Hepatocyte (in vitro differentiated cells): Measurements from ENCODE around the gene ETNPPL. TPM values are rescaled to one million over a fixed set of nuclear protein-coding genes. Genes with fewer than 3 reads are reported as not detected.

ENCODE experiments used
- DNase-seq: peaks from one replicate; pipeline ENCODE4 v3.0.0-alpha.2; 2016; ENCODE audit warnings: low spot score
- H2AFZ ChIP-seq: fragments of 200-600 bp; sonication (generic); 2 replicates; pipeline ENCODE4 v1.6.0; 2016; ENCODE audit warnings: antibody characterized with exemption, mild to moderate bottlenecking
- H3K27ac ChIP-seq: fragments of 200-600 bp; sonication (generic); 2 replicates; pipeline ENCODE4 v1.5.1; 2016; ENCODE audit warnings: mild to moderate bottlenecking
- H3K27me3 ChIP-seq: fragments of 200-600 bp; sonication (generic); 2 replicates; pipeline ENCODE4 v1.6.1; 2016
- H3K36me3 ChIP-seq: fragments of 200-600 bp; sonication (generic); replicated peaks from 2 replicates; pipeline ENCODE4 v1.5.1; 2016; ENCODE audit warnings: low read depth; ENCODE audit not compliant: insufficient read depth
- H3K4me1 ChIP-seq: fragments of 200-600 bp; sonication (generic); 2 replicates; pipeline ENCODE4 v1.5.1; 2016; ENCODE audit warnings: mild to moderate bottlenecking, moderate library complexity; ENCODE audit not compliant: insufficient read depth
- H3K4me2 ChIP-seq: fragments of 200-600 bp; sonication (generic); 2 replicates; pipeline ENCODE4 v1.6.0; 2016
- H3K4me3 ChIP-seq: fragments of 200-600 bp; sonication (generic); 2 replicates; pipeline ENCODE4 v1.5.1; 2016; ENCODE audit warnings: mild to moderate bottlenecking
- H3K79me2 ChIP-seq: fragments of 200-600 bp; sonication (generic); 2 replicates; pipeline ENCODE4 v1.6.0; 2017; ENCODE audit warnings: mild to moderate bottlenecking
- H3K9me2 ChIP-seq: fragments of 200-600 bp; sonication (generic); replicated peaks from 2 replicates; pipeline ENCODE4 v1.6.0; 2017; ENCODE audit warnings: mild to moderate bottlenecking; ENCODE audit not compliant: insufficient read depth
- H3K9me3 ChIP-seq: fragments of 200-600 bp; sonication (generic); 2 replicates; pipeline ENCODE4 v1.5.1; 2016; ENCODE audit warnings: low read depth, mild to moderate bottlenecking
- H4K20me1 ChIP-seq: fragments of 200-600 bp; sonication (generic); 2 replicates; pipeline ENCODE4 v1.6.0; 2016; ENCODE audit warnings: mild to moderate bottlenecking; ENCODE audit not compliant: insufficient read depth, poor library complexity, severe bottlenecking
- EZH2 ChIP-seq: fragments of 200-600 bp; sonication (generic); IDR thresholded peaks from 2 replicates; pipeline ENCODE4 v1.6.1; 2016; ENCODE audit warnings: antibody characterized with exemption, mild to moderate bottlenecking, borderline replicate concordance
- EZH2phosphoT487 ChIP-seq: fragments of 200-600 bp; sonication (generic); IDR thresholded peaks from one replicate; pipeline ENCODE4 v1.6.1; 2018; ENCODE audit warnings: antibody characterized with exemption, mild to moderate bottlenecking, low read depth, moderate library complexity; ENCODE audit not compliant: unreplicated experiment, severe bottlenecking
- WGBS: methylation state at CpG from one replicate; pipeline ENCODE4 v1.1.6; 2016; ENCODE audit warnings: low lambda C conversion rate; ENCODE audit errors: missing lambda C conversion rate; 5-methylcytosine and 5-hydroxymethylcytosine counted together
- polyA plus RNA-seq: library from polyadenylated mRNA; unstranded; fragments of >200 nt; fragmentation: Nextera tagmentation; extraction: Ambion mirVana; gene quantifications from 2 replicates; pipeline ENCODE4 v1.2.1, GENCODE V29; 2016
- total RNA-seq: library from RNA; depleted of rRNA; stranded (reverse); fragments of >200 nt; gene quantifications from 2 replicates; pipeline ENCODE4 v1.2.3, GENCODE V29; 2014
- TF ChIP-seq, protein P1 (sequence below): fragments of 200-600 bp; sonication (generic); IDR thresholded peaks from 2 replicates; pipeline ENCODE4 v1.5.1; 2016; ENCODE audit warnings: antibody characterized with exemption, mild to moderate bottlenecking; ENCODE audit not compliant: poor library complexity

ETNPPL gene
- total and polyA plus RNA-seq, 2 experiments from 2014 or later, result 1.2 to 1.7 TPM

DNA sequence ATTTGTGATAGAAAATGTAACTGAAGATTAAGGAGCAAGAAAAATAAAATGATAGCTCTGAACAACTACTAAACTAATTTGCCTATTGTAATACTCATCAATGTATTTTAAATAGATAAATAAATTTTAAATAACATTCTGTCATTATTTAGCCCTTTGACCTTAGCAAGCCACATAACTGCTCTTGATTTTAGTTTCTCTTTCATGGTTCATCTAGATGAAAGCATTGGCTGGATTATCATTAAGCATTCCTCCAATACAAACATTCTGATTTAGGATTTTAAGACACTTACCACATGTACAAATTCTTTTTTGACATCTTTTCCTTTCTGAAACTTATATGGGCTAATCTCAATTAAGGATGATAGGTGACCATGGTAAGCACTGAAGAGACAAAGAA, 8.5 kb downstream of the ETNPPL start:
- Histone ChIP-seq H4K20me1 (no peaks in the 10 kb centered on the region), H3K36me3 (no peaks in the 10 kb centered on the region), H3K27me3 (no peaks in the 10 kb centered on the region), H3K4me1 (no peaks in the 10 kb centered on the region), H3K27ac (no peak overlapping the region), H3K79me2 (no peaks in the 10 kb centered on the region), H3K4me2 (no peak overlapping the region), H3K4me3 (no peak overlapping the region), H2AFZ (no peak overlapping the region), H3K9me2 (no peaks in the 10 kb centered on the region), H3K9me3 (no peaks in the 10 kb centered on the region)
- TF ChIP-seq, protein P1, sequence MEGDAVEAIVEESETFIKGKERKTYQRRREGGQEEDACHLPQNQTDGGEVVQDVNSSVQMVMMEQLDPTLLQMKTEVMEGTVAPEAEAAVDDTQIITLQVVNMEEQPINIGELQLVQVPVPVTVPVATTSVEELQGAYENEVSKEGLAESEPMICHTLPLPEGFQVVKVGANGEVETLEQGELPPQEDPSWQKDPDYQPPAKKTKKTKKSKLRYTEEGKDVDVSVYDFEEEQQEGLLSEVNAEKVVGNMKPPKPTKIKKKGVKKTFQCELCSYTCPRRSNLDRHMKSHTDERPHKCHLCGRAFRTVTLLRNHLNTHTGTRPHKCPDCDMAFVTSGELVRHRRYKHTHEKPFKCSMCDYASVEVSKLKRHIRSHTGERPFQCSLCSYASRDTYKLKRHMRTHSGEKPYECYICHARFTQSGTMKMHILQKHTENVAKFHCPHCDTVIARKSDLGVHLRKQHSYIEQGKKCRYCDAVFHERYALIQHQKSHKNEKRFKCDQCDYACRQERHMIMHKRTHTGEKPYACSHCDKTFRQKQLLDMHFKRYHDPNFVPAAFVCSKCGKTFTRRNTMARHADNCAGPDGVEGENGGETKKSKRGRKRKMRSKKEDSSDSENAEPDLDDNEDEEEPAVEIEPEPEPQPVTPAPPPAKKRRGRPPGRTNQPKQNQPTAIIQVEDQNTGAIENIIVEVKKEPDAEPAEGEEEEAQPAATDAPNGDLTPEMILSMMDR, result no peak
- TF ChIP-seq EZH2 (no peak), EZH2phosphoT487 (no peak)
- DNase-seq, result no peak

DNA sequence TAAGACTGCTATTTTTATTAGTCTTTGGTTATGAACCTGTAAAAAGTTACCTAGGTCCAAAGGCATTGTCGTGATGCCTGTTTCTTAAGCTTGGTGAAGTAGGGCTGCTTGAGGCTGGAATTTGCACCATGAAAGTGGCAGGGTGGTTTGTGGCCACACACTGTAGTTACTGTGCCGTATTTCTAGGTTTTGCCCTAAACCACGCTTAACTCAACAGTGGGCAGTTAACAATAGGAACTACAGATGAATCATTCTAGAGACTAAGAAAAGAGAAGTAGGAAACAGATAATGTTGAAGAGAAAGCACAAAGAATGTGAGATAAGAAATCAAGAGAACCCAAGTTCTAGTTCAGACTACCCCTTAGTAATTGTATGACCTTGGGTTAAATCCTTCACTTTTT, 11.5 kb downstream of the ETNPPL start:
- Histone ChIP-seq H3K9me2 (no peaks in the 10 kb centered on the region), H3K4me2 (no peak overlapping the region), H3K4me3 (no peak overlapping the region), H3K9me3 (no peaks in the 10 kb centered on the region), H3K79me2 (no peaks in the 10 kb centered on the region), H3K4me1 (no peaks in the 10 kb centered on the region), H3K36me3 (no peaks in the 10 kb centered on the region), H4K20me1 (no peaks in the 10 kb centered on the region), H3K27me3 (no peaks in the 10 kb centered on the region), H2AFZ (no peak overlapping the region), H3K27ac (no peak overlapping the region)
- DNase-seq, result no peak
- TF ChIP-seq EZH2 (no peak), EZH2phosphoT487 (no peak)
- TF ChIP-seq, protein P1, result no peak
- WGBS, result 94% methylated on average over 3 of the region's 3 CpGs

DNA sequence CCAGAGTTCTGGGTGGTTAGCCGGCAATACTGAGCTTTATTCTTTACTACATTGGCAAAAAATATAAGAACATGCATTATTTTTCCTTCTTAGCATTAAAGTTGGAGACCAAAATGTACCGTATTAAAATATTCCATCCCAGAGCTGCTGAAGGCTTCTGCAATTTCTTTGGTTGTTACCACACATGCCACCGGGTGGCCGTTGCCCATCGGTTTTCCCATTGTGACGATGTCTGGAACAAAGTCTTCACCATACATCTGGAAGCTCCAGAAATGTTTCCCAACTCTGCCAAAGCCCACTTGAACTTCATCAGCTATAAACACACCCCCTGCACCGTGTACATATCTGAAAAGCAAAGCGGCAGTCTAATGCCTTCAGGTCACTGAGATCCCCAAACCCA, 13.7 kb downstream of the ETNPPL start:
- H3K27ac ChIP-seq, result no peak overlapping the region
- no peaks in the 10 kb centered on the region for H4K20me1 ChIP-seq
- no peak overlapping the region for H3K4me3 ChIP-seq
- no peaks in the 10 kb centered on the region for H3K36me3 ChIP-seq
- H3K79me2 ChIP-seq, result no peaks in the 10 kb centered on the region
- H3K27me3 ChIP-seq, result no peaks in the 10 kb centered on the region
- no peak overlapping the region for H2AFZ ChIP-seq
- TF ChIP-seq EZH2phosphoT487 (no peak), EZH2 (no peak)
- TF ChIP-seq, protein P1, result no peak
- H3K4me2 ChIP-seq, result no peak overlapping the region
- no peaks in the 10 kb centered on the region for H3K4me1 ChIP-seq
- H3K9me2 ChIP-seq, result no peaks in the 10 kb centered on the region
- no peak for DNase-seq
- 85% methylated on average over 8 of the region's 8 CpGs for WGBS
- H3K9me3 ChIP-seq, result no peaks in the 10 kb centered on the region

DNA sequence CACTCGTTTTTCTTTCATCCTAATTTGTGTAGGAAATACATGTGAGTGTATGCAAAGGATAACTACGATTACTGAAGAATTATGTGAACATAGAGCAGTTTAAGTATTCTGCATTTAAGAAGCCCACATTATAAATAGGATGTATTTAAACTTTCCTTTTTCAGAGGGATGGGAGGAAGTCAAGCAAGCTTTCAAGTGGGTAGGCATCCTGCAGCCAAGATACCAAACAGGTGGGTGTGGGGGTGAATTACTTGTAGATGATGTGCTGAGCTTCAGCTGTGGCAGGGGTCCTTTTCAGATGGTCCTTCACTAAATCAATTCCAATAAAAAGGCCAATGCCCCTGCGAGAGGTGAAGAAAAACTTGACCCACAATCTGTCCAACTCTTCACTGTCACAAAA, 16.3 kb downstream of the ETNPPL start:
- Histone ChIP-seq H3K4me2 (no peak overlapping the region), H3K27ac (no peak overlapping the region), H3K79me2 (no peaks in the 10 kb centered on the region), H4K20me1 (no peaks in the 10 kb centered on the region), H3K4me3 (no peak overlapping the region), H3K9me2 (no peaks in the 10 kb centered on the region), H3K4me1 (no peaks in the 10 kb centered on the region), H3K36me3 (no peaks in the 10 kb centered on the region), H3K9me3 (no peaks in the 10 kb centered on the region), H2AFZ (no peak overlapping the region), H3K27me3 (no peaks in the 10 kb centered on the region)
- no peak for TF ChIP-seq EZH2phosphoT487
- no peak for TF ChIP-seq EZH2
- TF ChIP-seq, protein P1, result no peak
- WGBS, result 88% methylated on average over 3 of the region's 3 CpGs
- no peak for DNase-seq
